22Rv1 (cell line): Measurements from ENCODE around the gene DCTD.

Experiments
- H3K27ac ChIP-seq: fragments of 450-650 bp; 2 replicates; pipeline ENCODE4 v1.5.1; 2017
- ZFX ChIP-seq: fragments of 450-650 bp; IDR thresholded peaks from 2 replicates; pipeline ENCODE4 v1.6.1; 2017; ENCODE audit warnings: antibody characterized with exemption, borderline replicate concordance
- TF ChIP-seq, protein P1 (sequence below): fragments of 450-650 bp; IDR thresholded peaks from 2 replicates; pipeline ENCODE4 v1.5.1; 2017; ENCODE audit warnings: mild to moderate bottlenecking

DCTD gene

DNA sequence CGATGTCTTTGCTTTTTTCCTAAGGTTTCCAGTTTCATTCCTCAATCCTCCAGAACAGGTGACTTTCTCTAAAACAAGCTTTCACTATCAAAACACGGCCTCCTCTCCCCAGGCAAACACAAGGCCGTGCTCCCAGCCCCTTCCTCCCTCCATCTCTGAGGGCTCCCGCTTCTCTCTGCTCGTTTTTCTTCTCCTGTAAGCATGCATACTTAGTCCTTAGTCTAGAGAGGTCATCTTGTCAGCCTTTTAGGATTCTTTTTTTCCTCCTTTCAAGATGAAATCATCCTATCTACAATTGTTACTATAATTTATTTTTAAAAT lies 18.7 kb downstream of the DCTD start:
- H3K27ac ChIP-seq = no peak overlapping the region
- no peak for TF ChIP-seq ZFX
- TF ChIP-seq, protein P1, sequence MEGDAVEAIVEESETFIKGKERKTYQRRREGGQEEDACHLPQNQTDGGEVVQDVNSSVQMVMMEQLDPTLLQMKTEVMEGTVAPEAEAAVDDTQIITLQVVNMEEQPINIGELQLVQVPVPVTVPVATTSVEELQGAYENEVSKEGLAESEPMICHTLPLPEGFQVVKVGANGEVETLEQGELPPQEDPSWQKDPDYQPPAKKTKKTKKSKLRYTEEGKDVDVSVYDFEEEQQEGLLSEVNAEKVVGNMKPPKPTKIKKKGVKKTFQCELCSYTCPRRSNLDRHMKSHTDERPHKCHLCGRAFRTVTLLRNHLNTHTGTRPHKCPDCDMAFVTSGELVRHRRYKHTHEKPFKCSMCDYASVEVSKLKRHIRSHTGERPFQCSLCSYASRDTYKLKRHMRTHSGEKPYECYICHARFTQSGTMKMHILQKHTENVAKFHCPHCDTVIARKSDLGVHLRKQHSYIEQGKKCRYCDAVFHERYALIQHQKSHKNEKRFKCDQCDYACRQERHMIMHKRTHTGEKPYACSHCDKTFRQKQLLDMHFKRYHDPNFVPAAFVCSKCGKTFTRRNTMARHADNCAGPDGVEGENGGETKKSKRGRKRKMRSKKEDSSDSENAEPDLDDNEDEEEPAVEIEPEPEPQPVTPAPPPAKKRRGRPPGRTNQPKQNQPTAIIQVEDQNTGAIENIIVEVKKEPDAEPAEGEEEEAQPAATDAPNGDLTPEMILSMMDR = no peak

DNA sequence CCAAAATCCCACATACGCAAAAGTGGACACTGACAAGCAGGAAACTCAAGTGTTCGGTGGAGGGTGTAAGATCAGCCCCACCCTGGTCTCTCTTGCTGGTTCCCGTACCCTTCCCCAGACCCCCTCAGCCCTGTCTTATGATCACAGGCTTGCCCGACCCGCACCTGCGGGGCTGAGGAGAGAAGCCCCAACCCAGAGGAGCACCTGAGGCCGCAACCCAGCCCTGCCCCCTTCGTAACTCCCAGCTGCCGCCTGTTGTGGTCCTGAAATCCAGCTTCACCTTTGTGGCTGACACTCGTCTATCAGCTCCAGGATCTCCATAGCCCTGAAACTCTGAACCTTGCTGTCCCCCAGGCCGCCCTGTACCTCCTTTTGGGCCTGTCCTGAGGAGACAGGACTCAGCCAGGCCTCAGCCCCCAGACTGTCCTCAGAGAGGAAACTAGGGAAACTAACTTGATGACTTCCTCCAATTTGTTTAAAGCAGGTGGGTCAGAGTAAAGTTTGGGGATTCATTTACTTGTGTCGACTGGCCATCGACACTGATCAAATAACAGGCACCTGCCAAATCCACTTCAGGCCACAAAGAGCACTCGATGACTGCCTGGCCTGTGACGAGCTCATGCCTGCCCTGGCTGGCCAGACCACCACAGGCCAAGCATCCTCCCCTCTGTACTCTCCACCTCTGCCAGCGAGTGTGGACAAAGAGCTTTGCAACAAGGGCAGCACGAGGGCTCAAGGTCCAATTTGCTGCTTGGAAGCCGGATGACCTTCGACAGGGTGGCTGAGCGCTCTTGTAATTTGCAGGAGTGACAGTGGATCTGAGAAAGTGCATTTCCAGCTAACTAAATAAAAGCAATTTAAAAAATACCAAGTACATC lies 19.3 kb downstream of the DCTD start:
- TF ChIP-seq, protein P1 = no peak
- no peak for TF ChIP-seq ZFX
- H3K27ac ChIP-seq = no peak overlapping the region

DNA sequence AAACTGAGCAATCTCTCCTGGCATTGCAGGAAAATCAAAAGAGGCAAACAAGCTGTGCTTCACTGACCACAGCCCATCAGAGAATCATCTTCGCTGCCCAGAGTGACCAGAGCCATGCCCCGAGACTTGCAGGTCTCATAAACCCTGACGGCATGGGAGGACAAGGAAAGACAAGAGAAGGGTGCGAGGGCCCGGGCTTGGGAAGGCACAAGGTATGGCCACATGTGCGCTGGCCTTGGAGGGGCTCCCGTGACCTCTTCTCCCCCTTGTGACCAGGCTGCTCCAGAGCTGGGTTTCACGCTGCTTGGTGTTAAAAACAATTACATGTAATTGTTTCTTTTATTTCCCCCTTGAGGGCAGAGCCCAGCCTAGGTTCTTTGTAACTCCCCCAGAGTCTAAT lies 20.8 kb downstream of the DCTD start:
- no peak overlapping the region for H3K27ac ChIP-seq
- TF ChIP-seq ZFX = no peak
- TF ChIP-seq, protein P1 = no peak

DNA sequence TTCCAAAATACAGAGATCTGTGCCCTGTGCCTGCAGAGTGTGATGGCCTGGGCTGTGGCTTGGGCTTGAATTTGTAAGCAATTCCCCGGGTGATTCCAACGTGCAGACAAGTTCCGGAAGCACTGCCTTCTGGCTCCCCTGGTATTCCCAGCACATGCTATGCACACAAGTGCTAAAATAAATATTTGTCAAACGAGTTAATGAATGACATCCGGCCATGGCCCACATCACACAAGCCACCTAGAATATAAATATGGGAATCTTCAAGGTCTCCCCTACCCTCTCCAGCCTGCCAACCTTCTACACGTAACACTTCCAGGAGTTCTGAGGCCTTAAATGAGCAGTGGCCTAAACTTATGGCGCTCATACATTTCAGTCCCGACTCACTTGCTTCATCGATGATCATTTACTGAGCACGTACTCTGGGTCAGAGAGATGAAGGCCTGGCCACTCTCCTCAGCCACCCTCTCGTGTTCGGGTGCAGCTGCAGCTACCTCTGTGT lies 21.3 kb downstream of the DCTD start:
- TF ChIP-seq ZFX = no peak
- TF ChIP-seq, protein P1 = no peak
- no peak overlapping the region for H3K27ac ChIP-seq

DNA sequence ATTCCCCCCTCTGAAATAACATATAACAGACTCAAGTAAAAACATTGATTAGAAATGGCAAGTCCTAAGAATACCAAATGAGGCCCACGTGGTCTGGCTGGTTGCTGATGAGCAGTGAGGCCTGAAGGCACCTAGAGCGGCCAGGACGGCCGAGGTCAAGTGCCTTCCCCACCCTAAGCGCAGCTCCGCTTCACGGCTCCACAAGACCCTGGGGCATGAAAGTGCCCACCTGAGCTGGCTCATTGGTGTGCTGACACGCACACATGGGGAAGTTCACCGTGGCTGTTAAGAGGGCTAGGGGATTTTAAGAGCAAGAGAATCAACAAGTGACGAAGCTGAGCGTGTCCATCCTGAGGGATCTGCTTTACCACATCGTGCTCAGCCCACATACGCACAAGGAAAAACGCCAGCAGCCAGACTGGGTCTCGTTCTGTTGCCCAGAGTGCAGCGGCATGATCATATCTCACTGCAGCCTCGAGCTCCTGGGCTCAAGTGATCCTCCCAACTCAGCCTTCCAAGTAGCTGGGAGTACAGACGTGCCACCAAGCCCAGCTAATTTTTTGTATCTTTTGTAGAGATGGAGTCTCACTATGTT lies 22.4 kb downstream of the DCTD start:
- H3K27ac ChIP-seq = no peak overlapping the region
- TF ChIP-seq ZFX = no peak
- TF ChIP-seq, protein P1 = no peak

DNA sequence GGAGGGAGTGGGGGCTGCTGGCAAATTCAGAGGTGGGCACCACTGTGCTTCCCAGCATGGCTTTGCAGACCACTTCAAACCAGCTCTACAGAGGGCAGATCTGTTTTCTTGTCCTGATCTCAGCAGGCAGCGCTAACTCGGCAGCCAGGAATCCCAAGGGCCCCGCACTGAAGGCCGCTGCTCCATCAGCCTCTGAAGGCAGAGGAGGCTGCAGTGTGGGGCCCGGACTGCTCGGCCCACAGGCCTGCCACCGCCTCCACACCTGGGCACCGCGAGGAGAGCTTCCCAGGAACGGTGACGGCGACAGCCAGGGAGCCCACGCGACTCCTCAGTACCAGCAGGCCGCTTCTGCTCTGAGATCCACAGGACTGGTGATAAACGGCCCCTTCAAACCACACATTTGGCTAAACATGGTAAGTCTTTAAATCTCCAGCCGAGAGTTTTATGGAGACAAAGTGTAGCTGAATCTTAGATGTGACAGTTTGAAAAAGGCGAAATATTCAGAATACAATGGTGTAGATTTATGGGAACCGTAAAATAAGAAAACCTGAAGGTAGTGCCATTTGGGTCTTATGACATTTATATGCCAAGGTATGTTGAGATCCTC lies 23.6 kb downstream of the DCTD start:
- TF ChIP-seq, protein P1 = no peak
- TF ChIP-seq ZFX = no peak
- H3K27ac ChIP-seq = no peak overlapping the region

DNA sequence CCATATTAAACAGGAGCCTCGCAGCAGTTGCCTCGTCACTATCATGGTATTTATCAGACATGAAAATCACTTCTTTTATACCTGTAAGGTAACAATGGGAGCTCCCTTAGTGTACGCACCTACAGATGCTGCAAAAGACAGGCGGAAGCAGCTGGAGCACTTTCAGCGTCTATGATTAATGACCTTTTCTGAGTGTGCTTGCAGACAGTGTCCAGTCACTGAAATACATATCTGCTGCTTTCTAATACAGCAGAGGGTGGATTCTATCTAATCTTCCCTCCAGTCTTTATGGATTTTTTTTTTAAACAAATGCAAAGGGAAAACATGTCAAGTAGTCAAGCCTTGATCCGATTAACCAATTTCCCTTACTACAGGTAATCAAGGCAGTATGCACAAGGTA lies 24.1 kb downstream of the DCTD start:
- no peak for TF ChIP-seq ZFX
- TF ChIP-seq, protein P1 = no peak
- H3K27ac ChIP-seq = no peak overlapping the region
